ENCODE measurements around the gene FEM1B.

The FEM1B gene

DNA sequence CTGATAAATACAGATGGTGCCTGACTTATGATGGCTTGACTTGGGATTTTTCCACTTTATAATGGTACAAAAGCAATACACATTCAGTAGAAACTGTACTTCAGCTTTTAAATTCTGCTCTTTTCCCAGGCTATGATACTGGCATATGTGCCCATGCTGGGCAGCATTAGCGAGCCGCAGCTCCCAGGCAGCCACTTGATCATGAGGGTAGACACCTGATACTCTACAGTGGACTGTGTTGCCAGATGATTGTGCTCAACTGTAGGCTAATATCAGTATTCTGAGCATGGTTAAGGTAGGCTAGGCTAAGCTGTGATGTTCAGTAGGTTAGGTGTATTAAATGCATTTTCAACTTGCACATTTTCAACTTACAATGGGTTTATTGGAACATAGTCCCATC, 17.7 kb upstream of the FEM1B start:
- no peak for DNase-seq

DNA sequence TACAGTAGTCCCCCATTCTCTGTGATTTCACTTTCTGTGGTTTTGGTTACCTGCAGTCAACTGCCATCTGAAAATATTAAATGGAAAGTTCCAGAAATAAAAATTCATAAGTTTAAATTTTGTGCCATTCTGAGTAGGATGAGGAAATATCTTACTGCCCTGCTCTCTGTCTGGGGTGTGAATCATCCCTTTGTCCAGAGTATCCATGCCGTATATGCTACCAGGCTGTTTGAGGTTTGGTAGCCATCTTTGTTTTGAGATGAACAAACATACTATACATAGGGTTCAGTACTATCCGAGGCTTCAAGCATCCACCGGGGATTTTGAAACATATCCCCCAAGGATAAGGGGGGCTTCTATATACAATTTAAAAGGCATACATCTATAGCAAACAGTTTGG, 16.3 kb upstream of the FEM1B start:
- no peak for DNase-seq

DNA sequence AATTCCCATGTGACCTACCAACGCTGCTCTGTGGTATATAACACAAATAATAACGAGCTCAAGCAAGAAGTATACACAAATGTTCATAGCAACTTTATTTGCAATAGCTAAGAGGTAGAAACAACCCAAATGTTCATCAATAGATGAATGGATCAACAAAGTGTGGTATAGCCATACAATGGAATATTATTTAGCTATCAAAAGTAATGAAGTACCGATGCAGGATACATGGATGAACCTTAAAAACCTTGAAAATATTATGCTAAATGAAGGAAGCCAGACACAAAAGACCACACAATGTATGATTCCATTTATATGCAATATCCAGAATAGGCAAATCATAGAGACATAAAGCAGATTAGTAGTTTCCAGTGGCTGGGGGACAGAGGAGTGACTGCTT, 15.6 kb upstream of the FEM1B start:
- no peak for DNase-seq

DNA sequence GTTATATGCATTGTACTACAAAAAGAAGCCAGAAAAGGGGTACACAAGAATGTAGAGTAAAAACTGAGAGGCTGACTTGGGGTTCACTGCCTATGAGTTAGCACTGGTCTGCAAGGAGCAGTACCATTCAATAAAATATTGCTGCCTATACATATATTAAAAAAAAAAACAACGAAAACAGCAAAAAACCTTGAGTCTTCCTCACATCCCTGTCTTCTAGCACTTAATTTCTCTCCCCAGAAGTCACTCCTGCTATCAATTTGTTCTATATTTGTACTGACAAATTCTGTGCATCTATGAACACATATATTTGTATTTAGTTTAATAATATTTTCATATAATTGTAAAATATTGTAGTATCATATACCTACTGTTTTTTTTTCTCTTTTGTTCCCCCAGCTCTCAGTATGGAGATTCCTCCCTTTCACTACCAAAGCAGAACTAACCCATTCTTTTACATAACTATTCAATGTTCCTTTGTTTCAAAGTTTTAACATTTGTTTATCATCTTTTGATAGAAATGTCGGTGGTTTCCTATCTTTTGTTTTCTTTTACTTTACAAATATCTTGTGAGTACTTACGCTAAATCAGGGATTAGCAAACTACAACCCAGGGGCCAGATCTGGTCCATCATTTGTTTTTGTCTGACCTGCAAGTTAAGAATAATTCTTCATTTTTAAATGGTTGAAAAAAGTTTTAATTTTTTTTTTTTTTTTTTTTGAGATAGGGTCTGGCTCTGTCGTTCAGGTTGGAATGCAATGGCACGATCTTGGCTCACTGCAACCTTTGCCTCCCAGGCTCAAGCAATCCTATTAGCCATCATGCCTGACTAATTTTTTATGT, 14.8 kb upstream of the FEM1B start:
- no peak for DNase-seq

DNA sequence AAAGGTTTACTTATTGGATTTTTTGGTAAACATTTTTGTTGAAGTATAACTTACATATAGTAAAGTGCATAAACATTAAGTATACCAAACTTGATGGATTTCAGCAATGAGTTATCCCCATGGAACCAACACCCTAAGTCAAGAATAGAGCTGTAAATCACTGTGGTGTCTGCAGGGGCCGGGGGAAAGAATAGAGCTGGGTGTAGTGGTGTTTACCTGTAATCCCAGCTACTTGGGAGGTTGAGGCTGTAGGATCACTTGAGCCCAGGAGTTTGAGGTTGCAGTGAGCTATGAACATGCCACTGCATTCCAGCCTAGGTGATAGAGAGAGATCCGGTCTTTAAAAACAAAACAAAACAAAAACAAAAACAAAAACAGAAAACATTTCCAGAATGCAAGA, 13.3 kb upstream of the FEM1B start:
- DNase-seq = no peak

DNA sequence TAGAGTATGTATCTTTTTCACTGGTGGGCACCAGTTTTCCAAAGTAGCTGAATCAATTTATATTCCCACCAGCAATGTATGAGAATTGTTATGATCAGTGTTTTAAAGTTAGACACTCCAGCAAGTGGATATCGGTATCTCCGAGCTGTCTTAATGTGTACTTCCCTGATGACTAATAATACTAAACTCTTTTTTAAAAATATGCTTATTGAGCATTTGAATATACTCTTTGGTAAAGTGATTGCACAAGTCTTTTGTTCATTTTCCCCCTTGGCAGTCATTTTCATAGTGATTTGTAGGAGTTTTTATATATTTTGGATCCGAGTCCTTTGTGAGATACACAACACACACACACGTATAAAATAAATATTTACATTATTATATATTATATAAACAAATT, 12.5 kb upstream of the FEM1B start:
- no peak for DNase-seq

DNA sequence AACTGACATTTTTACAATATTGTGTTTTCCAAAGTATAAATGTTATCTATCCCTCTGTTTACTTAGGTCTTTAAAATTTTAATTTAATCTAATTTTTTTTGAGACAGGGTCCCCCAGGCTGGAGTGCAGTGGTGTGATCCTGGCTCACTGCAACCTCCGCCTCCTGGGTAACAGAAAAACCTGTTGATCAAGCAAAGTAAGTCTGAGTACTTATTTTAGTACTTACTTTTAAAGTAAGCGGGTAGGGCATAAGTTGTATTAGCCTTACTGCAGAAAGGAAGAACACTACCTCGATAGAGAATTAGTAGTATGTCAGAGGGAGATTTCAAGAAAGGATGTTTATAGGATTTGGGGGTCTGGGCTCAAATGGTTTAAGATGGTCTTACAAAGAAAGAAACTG, 11.9 kb upstream of the FEM1B start:
- DNase-seq = no peak

DNA sequence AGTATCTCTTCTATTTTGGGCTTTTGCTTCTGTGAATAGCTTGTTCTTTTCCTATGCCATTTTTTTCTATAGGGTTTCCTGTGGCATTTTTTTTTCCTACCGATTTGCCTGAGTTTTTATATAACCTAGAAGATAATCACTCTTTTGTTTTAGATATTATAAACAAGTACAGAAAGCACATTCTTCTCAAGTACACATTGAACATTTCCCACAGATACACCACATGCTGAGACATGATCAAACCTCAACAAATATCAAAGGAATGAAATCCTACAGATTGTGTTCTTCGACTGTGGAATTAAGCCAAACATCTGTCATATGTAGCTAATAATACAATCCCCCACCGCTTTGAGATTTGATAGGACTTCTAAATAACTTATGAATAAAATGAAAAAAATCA, 9.1 kb upstream of the FEM1B start:
- no peak for DNase-seq

DNA sequence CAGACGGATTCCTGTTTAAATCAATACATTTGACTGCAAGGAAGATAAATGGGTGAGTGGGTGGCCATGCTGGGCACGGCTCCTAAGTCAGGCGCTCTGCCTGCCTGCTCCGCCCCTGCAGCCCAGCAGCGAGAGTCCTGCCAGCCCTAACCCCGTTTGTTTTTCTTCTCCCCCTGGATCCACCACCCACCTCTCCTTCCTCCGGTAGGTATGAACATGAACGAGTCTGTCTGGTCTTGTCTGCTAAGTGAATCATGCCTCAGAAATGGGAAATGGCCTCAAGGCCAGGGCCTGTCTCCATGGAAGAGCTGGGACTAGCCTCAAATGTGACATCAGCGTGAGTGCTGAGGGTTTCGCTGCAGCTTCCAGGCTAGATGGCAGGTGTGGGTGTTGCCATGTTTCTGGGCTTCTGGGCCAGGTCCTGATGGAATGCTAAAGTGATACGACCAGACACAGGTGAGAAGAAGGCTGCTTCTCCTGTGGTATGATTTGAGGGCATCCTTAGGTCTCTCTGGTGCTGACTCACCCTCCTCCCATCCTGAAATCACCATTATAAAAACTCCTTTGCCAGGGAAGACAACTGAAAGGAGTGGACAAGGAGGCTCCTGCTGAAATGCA, 5.6 kb upstream of the FEM1B start:
- no peak for DNase-seq

DNA sequence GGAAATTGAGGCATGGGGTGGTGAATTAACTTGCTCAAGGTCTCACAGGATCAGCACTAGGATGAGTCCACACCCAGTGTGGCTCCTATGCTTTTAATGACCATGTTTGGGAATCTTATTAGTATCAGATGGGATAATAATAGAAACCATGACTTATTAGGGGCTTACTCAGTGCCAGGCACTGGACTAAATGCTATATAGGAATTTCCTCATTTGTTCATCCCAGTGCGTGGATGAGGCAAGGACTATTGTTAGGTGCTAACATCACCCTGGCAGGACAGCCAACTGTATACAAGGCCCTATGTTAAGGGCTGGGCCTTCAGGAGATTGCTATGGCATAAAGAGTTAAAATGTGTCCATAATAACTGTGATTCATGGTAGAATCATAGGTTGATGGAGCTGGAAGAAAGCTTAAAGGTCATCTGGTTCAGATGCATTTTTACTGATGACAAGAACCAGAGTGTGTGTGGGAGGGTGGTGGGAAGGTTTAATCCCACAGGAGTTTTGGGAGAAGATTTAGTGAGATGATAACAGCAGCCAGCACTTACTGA, 4.7 kb upstream of the FEM1B start:
- DNase-seq = no peak

DNA sequence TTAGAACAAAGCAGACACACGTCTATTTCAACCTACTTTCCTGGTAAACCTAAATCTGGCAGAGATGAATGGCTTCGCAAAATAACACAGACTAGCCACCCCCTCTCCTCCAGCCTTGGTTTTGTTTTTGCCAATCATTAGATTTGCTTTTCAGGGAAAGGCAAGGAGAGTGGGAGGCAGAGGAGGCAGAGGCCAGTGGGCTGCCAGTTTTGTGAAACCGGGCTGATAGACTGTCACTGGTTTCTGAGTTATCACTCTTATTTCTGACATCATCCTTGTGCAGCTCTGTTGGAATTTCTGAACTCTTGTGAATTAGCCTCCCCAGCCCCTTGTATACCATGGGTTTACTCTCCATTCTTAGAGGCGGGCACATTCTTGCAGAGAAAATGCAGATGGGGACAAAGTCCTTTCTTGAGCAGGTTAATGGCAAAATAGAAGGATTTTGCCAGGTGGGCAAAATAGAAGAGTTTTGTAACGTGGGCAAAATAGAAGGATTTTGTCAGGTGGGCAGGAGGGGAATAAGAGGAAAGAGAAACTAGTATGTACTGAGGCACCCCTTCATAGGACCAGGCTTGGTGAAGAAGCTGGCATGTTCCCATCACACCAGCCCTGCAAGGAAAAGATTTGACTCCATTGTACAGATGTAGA, 3.2 kb upstream of the FEM1B start:
- no peak for DNase-seq

DNA sequence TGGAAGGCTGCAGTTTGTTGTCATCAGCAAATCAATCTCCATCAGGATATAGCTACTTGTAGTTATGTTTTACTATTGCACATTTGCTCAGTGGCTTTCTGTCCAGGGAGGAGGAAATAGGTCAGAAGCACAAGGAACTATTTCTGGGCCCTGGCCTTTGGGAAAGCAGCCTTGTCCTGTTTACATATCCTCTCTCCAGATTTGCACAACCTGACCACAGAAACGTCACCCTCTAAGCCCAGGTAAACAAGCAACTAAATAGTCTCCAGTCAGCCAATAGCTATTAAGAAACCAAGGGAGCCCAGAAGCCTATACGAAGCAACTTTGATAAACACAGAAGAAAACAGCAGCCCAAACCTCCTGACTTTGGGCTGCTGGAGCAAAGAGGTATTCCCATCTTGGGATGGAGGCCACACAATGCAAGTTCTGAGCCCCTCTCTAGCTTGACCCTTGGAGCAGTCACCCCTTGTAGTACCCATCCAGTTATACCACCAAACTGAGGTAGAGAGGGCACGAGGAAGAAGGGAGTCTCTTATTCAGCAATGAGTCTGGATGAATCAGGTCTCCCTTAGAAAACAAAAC, 2.3 kb upstream of the FEM1B start:
- DNase-seq = no peak

DNA sequence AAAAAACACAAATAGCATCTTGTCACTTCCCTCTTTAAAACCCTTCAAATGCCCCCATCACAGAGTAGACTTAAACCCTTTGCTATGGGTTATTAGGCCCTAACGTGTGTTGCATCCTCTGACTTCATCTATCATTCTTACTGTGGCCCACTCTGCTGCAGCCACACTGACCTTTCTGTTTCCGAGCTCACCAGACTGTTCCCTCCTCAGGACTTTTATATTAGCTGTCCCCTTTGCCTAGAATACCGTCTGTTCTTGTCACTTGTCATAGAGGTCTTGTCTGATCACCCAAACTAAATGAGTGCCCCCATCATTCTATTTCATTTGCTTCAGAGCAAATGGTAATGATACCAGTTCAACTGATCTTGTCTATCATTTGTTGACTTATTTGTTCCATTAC, 877 bp upstream of the FEM1B start:
- no peak for DNase-seq

DNA sequence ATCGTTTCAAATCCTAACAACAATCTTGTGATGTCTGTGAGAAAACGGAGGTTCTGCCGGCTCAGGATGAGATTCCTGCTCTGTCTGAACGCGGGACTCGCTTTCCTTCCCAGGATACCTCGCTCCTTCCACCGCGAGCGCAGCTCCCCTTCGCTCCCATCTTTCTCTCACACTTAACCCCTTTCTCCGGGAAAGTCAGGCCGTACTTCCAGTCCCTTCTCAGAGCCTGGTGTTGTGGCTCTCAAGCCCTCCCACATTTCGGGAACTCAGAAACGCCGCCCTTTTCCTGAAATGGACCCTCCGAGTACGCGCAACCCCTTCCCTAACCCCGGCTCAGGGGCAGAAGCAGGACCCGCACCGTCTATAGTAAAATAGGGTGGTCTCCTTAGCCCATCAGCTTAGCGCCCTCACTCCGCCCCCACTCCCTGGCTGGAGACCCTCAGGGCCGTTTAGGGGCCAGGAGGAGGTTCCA, 378 bp upstream of the FEM1B start:
- DNase-seq = no peak

DNA sequence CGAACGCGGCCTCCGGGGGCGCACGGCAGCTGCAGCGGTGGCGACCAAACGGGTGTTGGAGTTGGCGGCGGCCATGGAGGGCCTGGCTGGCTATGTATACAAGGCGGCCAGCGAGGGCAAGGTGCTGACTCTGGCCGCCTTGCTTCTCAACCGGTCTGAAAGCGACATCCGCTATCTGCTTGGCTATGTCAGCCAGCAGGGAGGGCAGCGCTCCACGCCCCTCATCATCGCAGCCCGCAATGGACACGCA, 725 bp downstream of the FEM1B start:
- DNase-seq = peak in 1 of 4 experiments; percentile 46

DNA sequence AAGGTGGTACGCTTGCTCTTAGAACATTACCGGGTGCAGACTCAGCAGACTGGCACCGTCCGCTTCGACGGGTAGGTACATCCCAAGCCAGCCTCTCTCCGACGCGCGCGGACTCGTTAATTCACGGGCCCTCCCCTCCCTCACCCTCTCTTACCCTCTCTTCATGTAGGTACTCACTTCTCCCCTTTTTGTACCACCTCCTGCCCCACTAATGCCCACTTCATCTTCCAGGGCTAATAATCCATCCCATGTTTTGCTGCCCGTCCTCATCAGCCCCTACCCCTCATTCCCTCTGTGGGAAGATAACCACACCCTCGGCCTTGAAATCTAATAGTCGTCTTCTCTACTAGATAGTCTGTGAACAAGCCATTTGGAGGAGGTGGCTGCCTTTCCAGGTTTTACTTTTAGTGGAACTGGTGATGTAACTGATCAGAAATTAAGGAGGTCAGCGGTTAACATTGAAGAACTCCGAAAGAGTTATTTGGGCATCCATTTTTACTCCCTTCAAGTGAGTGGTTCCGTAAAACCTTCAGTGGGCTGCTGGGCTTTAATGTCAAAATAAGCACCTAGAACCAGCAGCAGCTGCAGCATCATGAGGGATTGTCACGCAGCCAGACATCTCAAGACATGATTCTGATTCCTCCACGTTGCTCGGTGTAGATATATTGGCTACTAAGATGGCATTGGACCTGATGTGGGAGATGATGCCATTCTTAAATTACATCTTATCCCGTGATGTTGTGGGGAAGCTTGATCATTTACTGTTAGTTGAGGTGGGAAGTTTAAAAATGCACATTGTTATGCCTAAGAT, 1.3 kb downstream of the FEM1B start:
- DNase-seq = no peak

DNA sequence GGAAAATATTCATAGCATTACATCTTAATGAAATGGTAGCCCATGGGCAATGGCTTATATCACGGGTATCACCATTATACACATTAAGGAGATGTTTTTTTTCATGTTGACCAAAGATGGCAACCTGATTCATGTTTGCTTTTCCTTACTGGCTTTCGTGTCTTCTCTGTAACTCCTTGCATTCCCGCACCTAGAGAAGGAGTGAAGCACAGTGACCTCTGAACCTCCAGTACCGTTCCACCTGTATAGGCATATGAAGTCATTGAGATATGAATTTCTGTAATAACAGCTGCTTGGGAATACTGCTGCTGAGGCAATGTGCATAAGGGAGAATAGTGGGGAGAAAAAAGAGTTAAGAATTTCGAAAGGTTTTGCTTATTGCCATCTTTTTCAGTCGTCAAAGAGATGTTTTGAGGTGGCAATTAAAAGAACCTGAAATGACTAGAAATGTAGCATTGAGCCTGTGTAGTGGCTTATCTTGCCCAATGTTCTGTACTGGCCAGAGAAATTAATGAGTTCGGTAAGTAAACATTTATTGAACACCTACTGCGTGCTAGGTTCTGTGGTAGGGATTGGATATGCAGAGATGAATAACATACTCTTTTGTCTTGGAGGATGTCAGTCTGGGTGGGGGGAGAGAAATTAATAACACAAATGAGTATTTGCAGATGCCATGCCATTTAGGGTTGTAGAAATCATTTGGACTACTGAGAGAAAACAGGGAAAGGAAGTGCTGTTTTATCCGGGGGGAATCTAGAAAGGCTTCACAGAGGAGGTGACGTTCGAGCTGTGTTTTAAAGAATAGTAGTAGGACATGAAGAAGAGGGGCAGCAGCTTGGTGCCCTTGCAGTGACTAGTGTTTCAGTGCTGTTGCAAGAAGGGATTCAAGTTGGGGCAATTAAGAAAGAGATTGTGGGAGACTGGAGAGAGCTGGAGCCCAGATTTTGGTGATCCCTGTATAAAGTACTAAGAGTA, 2.5 kb downstream of the FEM1B start:
- DNase-seq = no peak

DNA sequence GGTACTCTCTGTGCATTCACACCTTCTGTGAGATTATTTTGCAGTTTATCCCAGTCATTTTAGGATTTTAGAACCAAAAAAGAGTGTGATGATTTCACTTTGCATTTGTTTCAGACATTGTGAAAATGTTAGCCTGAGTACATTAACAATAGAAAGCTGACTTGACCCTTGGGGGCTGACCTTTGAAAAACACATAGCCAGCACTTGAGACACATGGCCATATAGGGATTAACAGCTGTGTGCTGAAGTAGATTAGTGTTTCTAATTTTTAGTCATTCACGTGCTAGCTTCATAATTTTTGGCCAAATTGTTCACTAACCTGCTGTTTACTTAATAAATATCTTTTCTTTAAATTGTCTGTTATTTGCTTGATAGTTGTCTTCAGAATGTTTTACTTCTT, 3.5 kb downstream of the FEM1B start:
- no peak for DNase-seq

DNA sequence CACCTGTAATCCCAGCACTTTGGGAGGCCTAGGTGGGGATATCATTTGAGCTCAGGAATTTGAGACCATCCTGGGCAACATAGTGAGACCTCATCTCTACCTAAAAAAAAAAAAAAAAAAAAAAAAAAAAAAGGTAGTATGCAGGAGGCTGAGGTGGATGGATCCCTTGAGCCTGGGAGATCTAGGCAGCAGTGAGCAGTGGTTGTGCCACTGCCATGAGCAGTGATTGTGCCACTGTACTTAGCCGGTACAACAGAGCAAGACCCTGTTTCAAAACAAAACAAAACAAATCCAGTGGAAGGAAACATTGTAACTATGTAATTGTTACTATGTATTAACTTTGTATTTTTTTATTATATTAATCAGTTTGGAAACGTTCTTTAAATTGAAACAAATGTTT, 5.9 kb downstream of the FEM1B start:
- DNase-seq = no peak

DNA sequence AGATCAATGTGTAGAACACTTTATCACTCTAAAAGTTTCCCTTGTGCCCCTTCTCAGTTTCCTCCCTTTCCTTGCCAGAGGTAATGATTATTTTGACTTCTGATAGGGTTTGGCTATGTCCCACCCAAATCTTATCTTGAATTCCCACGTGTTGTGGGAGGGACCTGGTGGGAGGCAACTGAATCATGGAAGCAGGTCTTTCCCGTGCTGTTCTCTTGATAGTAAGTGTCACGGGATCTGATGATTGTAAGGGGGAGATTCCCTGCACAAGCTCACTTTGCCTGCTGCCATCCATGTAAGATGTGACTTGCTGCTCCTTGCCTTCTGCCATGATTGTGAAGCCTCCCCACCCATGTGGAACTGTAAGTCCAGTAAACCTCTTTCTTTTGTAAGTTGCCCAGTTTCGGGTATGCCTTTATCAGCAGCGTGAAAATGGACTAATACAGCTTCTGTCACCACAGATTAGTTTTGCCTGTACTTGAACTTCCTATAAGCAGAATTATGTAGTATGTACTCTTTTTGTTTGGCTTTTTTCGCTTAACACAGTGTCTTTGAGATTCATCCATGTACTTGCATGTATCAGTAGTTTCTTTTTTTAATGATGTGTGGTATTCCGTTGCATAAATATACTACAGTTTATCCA, 7.2 kb downstream of the FEM1B start:
- no peak for DNase-seq

Measured in activated naive CD4-positive, alpha-beta T cell (primary cell).